Stimulated activated memory B cell treated with anti-CD40 and anti-IgM and Interleukin-4, amounts not matched to agents 10 μg/mL and 1 μg/mL and 100 μg/mL, for 72 hours (primary cell): ENCODE data around the gene NBR1.
"Not testable (repeated sequence)": the region's sequence is repeated elsewhere in the genome, so short reads cannot be mapped to it uniquely, and the experiment has no call there.

Experiments used
- ATAC-seq: fragments of 150-1000 bp; cut with Tn5 transposase; 2 replicates; pipeline ENCODE4 v1.10.0; 2021
- H3K27ac Mint-ChIP-seq: one replicate; pipeline ENCODE4 v1.8.0; 2022; ENCODE audit warnings: mild to moderate bottlenecking, mixed read lengths
- H3K27me3 Mint-ChIP-seq: one replicate; pipeline ENCODE4 v1.8.0; 2022; ENCODE audit warnings: mixed read lengths
- H3K36me3 Mint-ChIP-seq: one replicate; pipeline ENCODE4 v1.8.0; 2022; ENCODE audit warnings: mixed read lengths
- H3K4me1 Mint-ChIP-seq: one replicate; pipeline ENCODE4 v1.8.0; 2022; ENCODE audit warnings: mixed read lengths
- H3K4me3 Mint-ChIP-seq: one replicate; pipeline ENCODE4 v1.8.0; 2022; ENCODE audit warnings: mild to moderate bottlenecking, moderate library complexity, mixed read lengths
- H3K9me3 Mint-ChIP-seq: one replicate; pipeline ENCODE4 v1.8.0; 2022; ENCODE audit warnings: mixed read lengths

The NBR1 gene

DNA sequence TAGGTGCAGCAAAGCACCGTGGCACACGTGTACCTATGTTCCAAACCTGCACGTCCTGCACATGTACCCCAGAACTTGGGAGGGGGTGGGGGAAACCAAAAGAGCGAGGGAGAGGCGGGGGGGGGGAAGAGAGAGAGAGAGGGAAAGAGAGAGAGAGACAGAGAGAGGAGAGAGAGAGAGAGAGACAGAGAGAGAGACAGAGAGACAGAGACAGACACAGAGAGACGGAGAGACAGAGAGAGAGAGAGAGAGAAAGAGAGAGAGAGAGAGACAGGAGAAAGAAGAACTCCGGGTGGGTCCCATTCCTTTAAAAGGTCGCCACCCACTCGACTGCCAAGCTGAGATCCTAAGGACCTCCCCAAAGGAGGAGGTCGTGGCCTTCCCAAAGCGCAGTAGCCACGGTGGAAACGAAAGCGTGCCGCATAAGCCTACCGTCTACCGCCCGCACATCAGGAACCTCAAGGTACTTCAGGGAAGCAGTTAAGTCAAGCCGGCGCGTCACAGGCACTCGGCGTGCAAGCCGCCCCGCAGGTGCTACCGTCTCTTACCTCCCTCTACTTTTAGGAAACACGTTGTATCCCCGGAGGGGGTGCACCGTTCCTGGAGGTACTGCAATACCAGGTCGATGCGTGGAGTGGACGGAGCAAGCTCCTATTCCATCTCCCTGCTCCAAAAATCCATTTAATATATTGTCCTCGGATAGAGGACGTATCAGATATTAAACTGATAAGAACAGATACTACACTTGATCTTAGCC, 69.8 kb downstream of the NBR1 start:
- H3K9me3 Mint-ChIP-seq, H3K36me3 Mint-ChIP-seq, H3K27ac Mint-ChIP-seq, H3K27me3 Mint-ChIP-seq, H3K4me1 Mint-ChIP-seq, H3K4me3 Mint-ChIP-seq: not testable (repeated sequence)
- peak; percentile 50 for ATAC-seq

GRCh38 chr17:43246456-43246855, 75.4 kb downstream of the NBR1 start:
- not testable (repeated sequence) for H3K9me3 Mint-ChIP-seq, H3K36me3 Mint-ChIP-seq, ATAC-seq, H3K27me3 Mint-ChIP-seq, H3K4me1 Mint-ChIP-seq, H3K4me3 Mint-ChIP-seq, H3K27ac Mint-ChIP-seq
